B cell (primary cell): ENCODE measurements around the gene CAPZB. TPM values are rescaled to one million over a fixed set of nuclear protein-coding genes. Genes with fewer than 3 reads are reported as not detected.

Source experiments
- ATAC-seq: fragments of 200-7000 bp; cut with Tn5 transposase; one replicate; pipeline ENCODE4 v1.10.0; 2021; ENCODE audit warnings: low read depth, mild to moderate bottlenecking, moderate number of reproducible peaks, moderate library complexity
- CTCF ChIA-PET: fragments of 350-600 bp; sonication (Branson Sonifier 250); formaldehyde crosslinking; loops from one replicate; lab custom pipeline; 2021; ENCODE audit warnings: antibody characterized with exemption, inconsistent platforms; lab: Charles Lee
- POLR2A ChIA-PET: fragments of 350-600 bp; sonication (Branson Sonifier 250); formaldehyde crosslinking; loops from one replicate; lab custom pipeline; 2021; ENCODE audit warnings: antibody characterized with exemption; lab: Charles Lee
- DNase-seq: peaks from one replicate; pipeline ENCODE4 v3.0.0; 2013
- H2AFZ ChIP-seq: 2 replicates; pipeline ENCODE4 v1.6.1; 2012; ENCODE audit warnings: mild to moderate bottlenecking, low read depth, low read length; ENCODE audit not compliant: insufficient read depth, poor library complexity, severe bottlenecking
- H3K27ac ChIP-seq, 2 donors: 1 replicate in 1 of 2; 2 replicates in 1 of 2; pipeline ENCODE4 v1.5.1; 2012 to 2013; ENCODE audit warnings: low read length in 2 of 2, mild to moderate bottlenecking in 2 of 2, moderate library complexity in 1 of 2
- H3K27me3 ChIP-seq, 4 experiments: fragments of 200-600 bp in 1 of 4; sonication (generic) in 1 of 4; replicated peaks in 1 of 4; 1 replicate in 2 of 4; 2 replicates in 2 of 4; pipeline versions ENCODE4 v1.6.1 to v1.7.0; 2013 to 2016; ENCODE audit warnings: low read length in 3 of 4, mild to moderate bottlenecking in 2 of 4, mixed read lengths in 1 of 4, moderate library complexity in 1 of 4; ENCODE audit not compliant: insufficient read depth in 4 of 4, control insufficient read depth in 3 of 4; ENCODE audit errors: control extremely low read depth in 1 of 4
- H3K36me3 ChIP-seq, 2 experiments: replicated peaks in 1 of 2; 1 replicate in 1 of 2; 2 replicates in 1 of 2; pipeline versions ENCODE4 v1.6.1 to v1.7.1; 2013; ENCODE audit warnings: low read length in 1 of 2; ENCODE audit not compliant: insufficient read depth in 2 of 2, control insufficient read depth in 1 of 2; ENCODE audit errors: control extremely low read depth in 1 of 2, extremely low read depth in 1 of 2
- H3K4me1 ChIP-seq, 2 donors: fragments of 200-600 bp in 1 of 2; sonication (generic) in 1 of 2; 1 replicate in 1 of 2; 2 replicates in 1 of 2; pipeline versions ENCODE4 v1.5.1 to v1.6.1; 2013 to 2017; ENCODE audit warnings: low read length in 2 of 2; ENCODE audit not compliant: control insufficient read depth in 2 of 2, insufficient read depth in 2 of 2
- H3K4me2 ChIP-seq: replicated peaks from 2 replicates; pipeline ENCODE3; 2012; ENCODE audit warnings: mild to moderate bottlenecking, low read depth, low read length; ENCODE audit not compliant: poor library complexity, severe bottlenecking
- H3K4me3 ChIP-seq, 5 experiments: fragments of 200-600 bp in 1 of 5; sonication (generic) in 1 of 5; 1 replicate in 3 of 5; 2 replicates in 2 of 5; pipeline versions ENCODE4 v1.5.1 to v1.7.0; 2011 to 2016; ENCODE audit warnings: low read length in 4 of 5, mild to moderate bottlenecking in 4 of 5, low read depth in 2 of 5, control low read depth in 1 of 5, moderate library complexity in 1 of 5; ENCODE audit not compliant: insufficient read depth in 1 of 5; ENCODE audit errors: control extremely low read depth in 1 of 5, extremely low read depth in 1 of 5
- H3K79me2 ChIP-seq: fragments of 200-600 bp; sonication (generic); one replicate; pipeline ENCODE4 v1.6.0; 2016; ENCODE audit warnings: low read length; ENCODE audit not compliant: control insufficient read depth, insufficient read depth
- H3K9ac ChIP-seq: fragments of 200-600 bp; sonication (generic); 2 replicates; pipeline ENCODE4 v1.6.1; 2017; ENCODE audit warnings: mild to moderate bottlenecking, low read length, moderate library complexity
- H3K9me3 ChIP-seq, 3 donors: one replicate each; pipeline versions ENCODE4 v1.6.1 to v1.7.1; 2013; ENCODE audit warnings: low read length in 2 of 3; ENCODE audit not compliant: control insufficient read depth in 2 of 3, insufficient read depth in 1 of 3; ENCODE audit errors: control extremely low read depth in 1 of 3
- H4K20me1 ChIP-seq: 2 replicates; pipeline ENCODE4 v1.6.0; 2012; ENCODE audit warnings: mild to moderate bottlenecking, low read length; ENCODE audit not compliant: insufficient read depth, control insufficient read depth, poor library complexity, severe bottlenecking
- H3K27ac Mint-ChIP-seq: one replicate; pipeline ENCODE4 v1.8.0; 2021; ENCODE audit warnings: mixed read lengths
- H3K27me3 Mint-ChIP-seq: one replicate; pipeline ENCODE4 v1.8.0; 2021; ENCODE audit warnings: mixed read lengths
- H3K4me1 Mint-ChIP-seq: one replicate; pipeline ENCODE4 v1.8.0; 2021; ENCODE audit warnings: mixed read lengths
- H3K4me3 Mint-ChIP-seq: one replicate; pipeline ENCODE4 v1.8.0; 2021; ENCODE audit warnings: mixed read lengths
- H3K9me3 Mint-ChIP-seq: one replicate; pipeline ENCODE4 v1.8.0; 2022; ENCODE audit warnings: mixed read lengths; ENCODE audit not compliant: insufficient read depth
- CTCF ChIP-seq: fragments of 200-600 bp; IDR thresholded peaks from one replicate; pipeline ENCODE4 v1.8.0; 2022; ENCODE audit warnings: antibody characterized with exemption, mild to moderate bottlenecking
- EZH2 ChIP-seq: IDR thresholded peaks from 2 replicates; pipeline ENCODE4 v1.6.1; 2012; ENCODE audit warnings: borderline replicate concordance, low read depth, mild to moderate bottlenecking, moderate library complexity, low read length; ENCODE audit not compliant: insufficient read depth, poor library complexity, severe bottlenecking
- WGBS: methylation state at CpG from one replicate; pipeline ENCODE4 v1.1.5; 2013; ENCODE audit warnings: missing lambda C conversion rate; ENCODE audit not compliant: insufficient coverage; 5-methylcytosine and 5-hydroxymethylcytosine counted together
- intact Hi-C: fragments of 100-400 bp; cut with micrococcal nuclease; formaldehyde crosslinking; loops from one replicate; pipeline ENCODE4 v1.10.0; 2022
- polyA plus RNA-seq: library from polyadenylated mRNA; depleted of rRNA; stranded (reverse); fragments of >200 nt; gene quantifications from 2 replicates; pipeline ENCODE4 v1.2.3, GENCODE V29; 2012
- total RNA-seq, 2 donors: library from RNA; stranded (reverse); fragments of 120-200 nt in 1 of 2; gene quantifications; 1 replicate in 1 of 2; 2 replicates in 1 of 2; pipeline versions ENCODE4 v1.2.3 to v1.2.4, GENCODE V29; 2013 to 2022

The CAPZB gene
- total and polyA plus RNA-seq, 2 donors (not counting 1 experiment from before 2014, with no cell fraction given): 126 to 193 TPM

- peaks cover 11% of the 10 kb centered on the region for H4K20me1 ChIP-seq
- peaks cover 0 to 52% of the 10 kb centered on the region in 2 experiments for H3K36me3 ChIP-seq
- no peaks in the 10 kb centered on the region for H3K9me3 ChIP-seq
- no peak overlapping the region for H3K4me2 ChIP-seq
- intact Hi-C loops: no loop called here
- H3K4me3 ChIP-seq: no peak overlapping the region
- H3K9ac ChIP-seq: no peak overlapping the region
- DNase-seq (no peak), ATAC-seq (no peak)
- Mint-ChIP-seq H3K4me3 (no peak overlapping the region), H3K27ac (no peak overlapping the region), H3K9me3 (no peaks in the 10 kb centered on the region), H3K27me3 (no peaks in the 10 kb centered on the region), H3K4me1 (no peaks in the 10 kb centered on the region)
- H3K79me2 ChIP-seq: no peaks in the 10 kb centered on the region
- CTCF ChIA-PET: no interaction called here
- WGBS: 99% methylated on average over 26 of the region's 27 CpGs
- no peak overlapping the region for H2AFZ ChIP-seq
- no peak overlapping the region for H3K27ac ChIP-seq
- H3K4me1 ChIP-seq: no peaks in the 10 kb centered on the region
- TF ChIP-seq EZH2: no peak
- no peak for TF ChIP-seq CTCF
- POLR2A ChIA-PET: no interaction called here
- H3K27me3 ChIP-seq: no peaks in the 10 kb centered on the region
These were observed 147.0 kb downstream of the CAPZB start for GRCh38 chr1:19338323-19338762.

- H3K9me3 Mint-ChIP-seq: no peaks in the 10 kb centered on the region
- DNase-seq (no peak), ATAC-seq (no peak)
- no peaks in the 10 kb centered on the region for H3K9me3 ChIP-seq
- H3K27ac ChIP-seq: no peak overlapping the region
- WGBS: 98% methylated on average over 4 of the region's 4 CpGs
- H3K36me3 ChIP-seq: peaks cover 0 to 41% of the 10 kb centered on the region in 2 experiments
- H3K9ac ChIP-seq: no peak overlapping the region
- no peaks in the 10 kb centered on the region for H3K4me1 Mint-ChIP-seq
- ChIA-PET POLR2A (no interaction called here), CTCF (interaction anchor here (1.3 kb wide), 1 partner anchor 245 kb away, joined by 3 read pairs; no protein-coding TSS in a partner anchor)
- H3K4me1 ChIP-seq: no peaks in the 10 kb centered on the region
- no peak overlapping the region for H3K27ac Mint-ChIP-seq
- intact Hi-C loops: no loop called here
- H2AFZ ChIP-seq: no peak overlapping the region
- TF ChIP-seq CTCF (no peak), EZH2 (no peak)
- peaks cover 11% of the 10 kb centered on the region for H4K20me1 ChIP-seq
- no peaks in the 10 kb centered on the region for H3K79me2 ChIP-seq
- no peaks in the 10 kb centered on the region for H3K27me3 Mint-ChIP-seq
- H3K27me3 ChIP-seq: no peaks in the 10 kb centered on the region
- H3K4me3 Mint-ChIP-seq: no peak overlapping the region
- H3K4me3 ChIP-seq: no peak overlapping the region
- H3K4me2 ChIP-seq: no peak overlapping the region
These were observed 148.1 kb downstream of the CAPZB start for GRCh38 chr1:19337289-19337688.
